B cell (primary cell): ENCODE data around the gene FLNB. TPM values are rescaled to one million over a fixed set of nuclear protein-coding genes. Genes with fewer than 3 reads are reported as not detected.

ENCODE experiments used
- ATAC-seq: fragments of 200-7000 bp; cut with Tn5 transposase; one replicate; pipeline ENCODE4 v1.10.0; 2021; ENCODE audit warnings: low read depth, mild to moderate bottlenecking, moderate number of reproducible peaks, moderate library complexity
- CTCF ChIA-PET: fragments of 350-600 bp; sonication (Branson Sonifier 250); formaldehyde crosslinking; loops from one replicate; lab custom pipeline; 2021; ENCODE audit warnings: antibody characterized with exemption, inconsistent platforms; lab: Charles Lee
- POLR2A ChIA-PET: fragments of 350-600 bp; sonication (Branson Sonifier 250); formaldehyde crosslinking; loops from one replicate; lab custom pipeline; 2021; ENCODE audit warnings: antibody characterized with exemption; lab: Charles Lee
- DNase-seq: peaks from one replicate; pipeline ENCODE4 v3.0.0; 2013
- H2AFZ ChIP-seq: 2 replicates; pipeline ENCODE4 v1.6.1; 2012; ENCODE audit warnings: mild to moderate bottlenecking, low read depth, low read length; ENCODE audit not compliant: insufficient read depth, poor library complexity, severe bottlenecking
- H3K27ac ChIP-seq, 2 donors: 1 replicate in 1 of 2; 2 replicates in 1 of 2; pipeline ENCODE4 v1.5.1; 2012 to 2013; ENCODE audit warnings: low read length in 2 of 2, mild to moderate bottlenecking in 2 of 2, moderate library complexity in 1 of 2
- H3K27me3 ChIP-seq, 4 experiments: fragments of 200-600 bp in 1 of 4; sonication (generic) in 1 of 4; replicated peaks in 1 of 4; 1 replicate in 2 of 4; 2 replicates in 2 of 4; pipeline versions ENCODE4 v1.6.1 to v1.7.0; 2013 to 2016; ENCODE audit warnings: low read length in 3 of 4, mild to moderate bottlenecking in 2 of 4, mixed read lengths in 1 of 4, moderate library complexity in 1 of 4; ENCODE audit not compliant: insufficient read depth in 4 of 4, control insufficient read depth in 3 of 4; ENCODE audit errors: control extremely low read depth in 1 of 4
- H3K36me3 ChIP-seq, 2 experiments: replicated peaks in 1 of 2; 1 replicate in 1 of 2; 2 replicates in 1 of 2; pipeline versions ENCODE4 v1.6.1 to v1.7.1; 2013; ENCODE audit warnings: low read length in 1 of 2; ENCODE audit not compliant: insufficient read depth in 2 of 2, control insufficient read depth in 1 of 2; ENCODE audit errors: control extremely low read depth in 1 of 2, extremely low read depth in 1 of 2
- H3K4me1 ChIP-seq, 2 donors: fragments of 200-600 bp in 1 of 2; sonication (generic) in 1 of 2; 1 replicate in 1 of 2; 2 replicates in 1 of 2; pipeline versions ENCODE4 v1.5.1 to v1.6.1; 2013 to 2017; ENCODE audit warnings: low read length in 2 of 2; ENCODE audit not compliant: control insufficient read depth in 2 of 2, insufficient read depth in 2 of 2
- H3K4me2 ChIP-seq: replicated peaks from 2 replicates; pipeline ENCODE3; 2012; ENCODE audit warnings: mild to moderate bottlenecking, low read depth, low read length; ENCODE audit not compliant: poor library complexity, severe bottlenecking
- H3K4me3 ChIP-seq, 5 experiments: fragments of 200-600 bp in 1 of 5; sonication (generic) in 1 of 5; 1 replicate in 3 of 5; 2 replicates in 2 of 5; pipeline versions ENCODE4 v1.5.1 to v1.7.0; 2011 to 2016; ENCODE audit warnings: low read length in 4 of 5, mild to moderate bottlenecking in 4 of 5, low read depth in 2 of 5, control low read depth in 1 of 5, moderate library complexity in 1 of 5; ENCODE audit not compliant: insufficient read depth in 1 of 5; ENCODE audit errors: control extremely low read depth in 1 of 5, extremely low read depth in 1 of 5
- H3K79me2 ChIP-seq: fragments of 200-600 bp; sonication (generic); one replicate; pipeline ENCODE4 v1.6.0; 2016; ENCODE audit warnings: low read length; ENCODE audit not compliant: control insufficient read depth, insufficient read depth
- H3K9ac ChIP-seq: fragments of 200-600 bp; sonication (generic); 2 replicates; pipeline ENCODE4 v1.6.1; 2017; ENCODE audit warnings: mild to moderate bottlenecking, low read length, moderate library complexity
- H3K9me3 ChIP-seq, 3 donors: one replicate each; pipeline versions ENCODE4 v1.6.1 to v1.7.1; 2013; ENCODE audit warnings: low read length in 2 of 3; ENCODE audit not compliant: control insufficient read depth in 2 of 3, insufficient read depth in 1 of 3; ENCODE audit errors: control extremely low read depth in 1 of 3
- H4K20me1 ChIP-seq: 2 replicates; pipeline ENCODE4 v1.6.0; 2012; ENCODE audit warnings: mild to moderate bottlenecking, low read length; ENCODE audit not compliant: insufficient read depth, control insufficient read depth, poor library complexity, severe bottlenecking
- H3K27ac Mint-ChIP-seq: one replicate; pipeline ENCODE4 v1.8.0; 2021; ENCODE audit warnings: mixed read lengths
- H3K27me3 Mint-ChIP-seq: one replicate; pipeline ENCODE4 v1.8.0; 2021; ENCODE audit warnings: mixed read lengths
- H3K4me1 Mint-ChIP-seq: one replicate; pipeline ENCODE4 v1.8.0; 2021; ENCODE audit warnings: mixed read lengths
- H3K4me3 Mint-ChIP-seq: one replicate; pipeline ENCODE4 v1.8.0; 2021; ENCODE audit warnings: mixed read lengths
- H3K9me3 Mint-ChIP-seq: one replicate; pipeline ENCODE4 v1.8.0; 2022; ENCODE audit warnings: mixed read lengths; ENCODE audit not compliant: insufficient read depth
- EZH2 ChIP-seq: IDR thresholded peaks from 2 replicates; pipeline ENCODE4 v1.6.1; 2012; ENCODE audit warnings: borderline replicate concordance, low read depth, mild to moderate bottlenecking, moderate library complexity, low read length; ENCODE audit not compliant: insufficient read depth, poor library complexity, severe bottlenecking
- WGBS: methylation state at CpG from one replicate; pipeline ENCODE4 v1.1.5; 2013; ENCODE audit warnings: missing lambda C conversion rate; ENCODE audit not compliant: insufficient coverage; 5-methylcytosine and 5-hydroxymethylcytosine counted together
- intact Hi-C: fragments of 100-400 bp; cut with micrococcal nuclease; formaldehyde crosslinking; loops from one replicate; pipeline ENCODE4 v1.10.0; 2022
- polyA plus RNA-seq: library from polyadenylated mRNA; depleted of rRNA; stranded (reverse); fragments of >200 nt; gene quantifications from 2 replicates; pipeline ENCODE4 v1.2.3, GENCODE V29; 2012
- total RNA-seq, 2 donors: library from RNA; stranded (reverse); fragments of 120-200 nt in 1 of 2; gene quantifications; 1 replicate in 1 of 2; 2 replicates in 1 of 2; pipeline versions ENCODE4 v1.2.3 to v1.2.4, GENCODE V29; 2013 to 2022
- TF ChIP-seq, protein P1 (sequence below): fragments of 200-600 bp; IDR thresholded peaks from one replicate; pipeline ENCODE4 v1.8.0; 2022; ENCODE audit warnings: antibody characterized with exemption, mild to moderate bottlenecking

The FLNB gene
- total and polyA plus RNA-seq, 2 donors (not counting 1 experiment from before 2014, with no cell fraction given): 25.5 to 28.3 TPM

DNA sequence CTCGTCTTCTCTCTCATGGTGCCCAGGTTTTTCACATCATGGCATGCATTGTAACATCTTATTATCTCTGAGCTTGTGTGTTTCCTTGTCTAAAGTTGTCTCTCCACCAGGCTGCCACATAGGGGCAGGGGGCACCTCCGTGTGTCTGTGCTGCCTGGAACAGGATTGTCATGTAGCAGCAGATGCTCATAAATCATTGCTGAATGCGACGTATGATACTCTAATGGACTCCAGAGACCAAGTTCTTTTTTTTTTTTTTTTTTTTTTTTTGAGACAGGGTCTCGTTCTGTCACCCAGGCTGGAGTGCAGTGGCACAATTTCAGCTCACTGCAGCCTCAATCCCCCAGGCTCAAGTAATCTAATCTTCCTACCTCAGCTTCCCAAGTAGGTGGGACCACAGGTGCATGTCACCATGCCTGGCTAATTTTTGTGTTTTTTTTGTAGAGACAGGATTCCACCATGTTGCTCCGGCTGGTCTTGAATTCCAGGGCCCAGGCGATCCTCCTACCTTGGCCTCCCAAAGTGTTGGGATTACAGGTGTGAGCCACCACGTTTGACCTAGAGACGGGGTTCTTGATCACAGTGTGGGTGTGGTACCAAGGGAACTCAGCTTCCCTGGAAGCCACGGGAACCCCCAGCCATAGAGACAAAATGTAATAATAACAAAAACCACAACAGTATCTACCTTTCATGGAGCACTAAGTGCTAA, 207.2 kb downstream of the FLNB start:
- Histone ChIP-seq H3K27ac (peak overlapping the region; percentile 84 to 86), H3K4me1 (peaks cover 52 to 58% of the 10 kb centered on the region in 2 donors), H3K9me3 (no peaks in the 10 kb centered on the region), H3K4me3 (peak overlapping the region in 1 of 5 experiments; percentile 28), H3K27me3 (no peaks in the 10 kb centered on the region), H3K36me3 (no peaks in the 10 kb centered on the region), H3K9ac (peak overlapping the region; percentile 3), H3K4me2 (peak overlapping the region; percentile 65), H3K79me2 (no peaks in the 10 kb centered on the region), H2AFZ (peak overlapping the region; percentile 20), H4K20me1 (no peaks in the 10 kb centered on the region)
- 82% methylated on average over 3 of the region's 10 CpGs for WGBS
- ChIA-PET CTCF (interaction anchor here (0.6 to 12.6 kb wide), 17 partner anchors 9 to 213 kb away, joined by 3 to 336 read pairs (median 6); partner anchors contain the start of genes HTD2 and RPP14), POLR2A (interaction anchor here (0.6 to 3.9 kb wide), 8 partner anchors 11 to 244 kb away, joined by 3 to 23 read pairs (median 4); no protein-coding TSS in a partner anchor)
- Mint-ChIP-seq H3K9me3 (no peaks in the 10 kb centered on the region), H3K4me1 (peaks cover 49% of the 10 kb centered on the region), H3K27me3 (no peaks in the 10 kb centered on the region), H3K4me3 (peak overlapping the region; percentile 78), H3K27ac (peak overlapping the region; percentile 96)
- TF ChIP-seq, protein P1, sequence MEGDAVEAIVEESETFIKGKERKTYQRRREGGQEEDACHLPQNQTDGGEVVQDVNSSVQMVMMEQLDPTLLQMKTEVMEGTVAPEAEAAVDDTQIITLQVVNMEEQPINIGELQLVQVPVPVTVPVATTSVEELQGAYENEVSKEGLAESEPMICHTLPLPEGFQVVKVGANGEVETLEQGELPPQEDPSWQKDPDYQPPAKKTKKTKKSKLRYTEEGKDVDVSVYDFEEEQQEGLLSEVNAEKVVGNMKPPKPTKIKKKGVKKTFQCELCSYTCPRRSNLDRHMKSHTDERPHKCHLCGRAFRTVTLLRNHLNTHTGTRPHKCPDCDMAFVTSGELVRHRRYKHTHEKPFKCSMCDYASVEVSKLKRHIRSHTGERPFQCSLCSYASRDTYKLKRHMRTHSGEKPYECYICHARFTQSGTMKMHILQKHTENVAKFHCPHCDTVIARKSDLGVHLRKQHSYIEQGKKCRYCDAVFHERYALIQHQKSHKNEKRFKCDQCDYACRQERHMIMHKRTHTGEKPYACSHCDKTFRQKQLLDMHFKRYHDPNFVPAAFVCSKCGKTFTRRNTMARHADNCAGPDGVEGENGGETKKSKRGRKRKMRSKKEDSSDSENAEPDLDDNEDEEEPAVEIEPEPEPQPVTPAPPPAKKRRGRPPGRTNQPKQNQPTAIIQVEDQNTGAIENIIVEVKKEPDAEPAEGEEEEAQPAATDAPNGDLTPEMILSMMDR: no peak
- no peak for TF ChIP-seq EZH2
- ATAC-seq: peak; percentile 6
- no peak for DNase-seq
- intact Hi-C loops: loop anchor here (1.0 to 5.0 kb wide), 2 partner anchors 19 to 38 kb away; no protein-coding TSS in a partner anchor
